Chondrocyte (in vitro differentiated cells): ENCODE measurements around the gene FAM217B. TPM values are rescaled to one million over a fixed set of nuclear protein-coding genes. Genes with fewer than 3 reads are reported as not detected.
"Not testable (repeated sequence)": the region's sequence is repeated elsewhere in the genome, so short reads cannot be mapped to it uniquely, and the experiment has no call there.

Source experiments
- DNase-seq: peaks from one replicate; pipeline ENCODE4 v3.0.0; 2021; ENCODE audit warnings: mixed read lengths, low spot score
- H3K27ac Mint-ChIP-seq: one replicate; pipeline ENCODE4 v1.8.0; 2021; ENCODE audit warnings: mild to moderate bottlenecking, moderate library complexity, mixed read lengths; ENCODE audit not compliant: unreplicated experiment
- H3K27me3 Mint-ChIP-seq: 2 replicates; pipeline ENCODE4 v1.8.0; 2021; ENCODE audit warnings: low read depth, mixed read lengths
- H3K36me3 Mint-ChIP-seq: 2 replicates; pipeline ENCODE4 v1.8.0; 2021; ENCODE audit warnings: low read depth, mixed read lengths
- H3K4me1 Mint-ChIP-seq: 2 replicates; pipeline ENCODE4 v1.8.0; 2021; ENCODE audit warnings: low read depth, mild to moderate bottlenecking, mixed read lengths
- H3K4me3 Mint-ChIP-seq: one replicate; pipeline ENCODE4 v1.8.0; 2021; ENCODE audit warnings: mild to moderate bottlenecking, moderate library complexity, mixed read lengths; ENCODE audit not compliant: unreplicated experiment
- H3K9me3 Mint-ChIP-seq: 2 replicates; pipeline ENCODE4 v1.8.0; 2021; ENCODE audit warnings: low read depth, mixed read lengths
- total RNA-seq: library from RNA; stranded (reverse); gene quantifications from 3 replicates; pipeline ENCODE4 v1.2.1, GENCODE V29; 2021
- TF ChIP-seq, protein P1 (sequence below): fragments of 200-600 bp; sonication (generic); IDR thresholded peaks from 2 replicates; pipeline ENCODE4 v1.5.0; 2021; ENCODE audit warnings: antibody characterized with exemption, mild to moderate bottlenecking, moderate library complexity

The FAM217B gene
- total RNA-seq, 1 donor from 2014 or later: 13.7 TPM

DNA sequence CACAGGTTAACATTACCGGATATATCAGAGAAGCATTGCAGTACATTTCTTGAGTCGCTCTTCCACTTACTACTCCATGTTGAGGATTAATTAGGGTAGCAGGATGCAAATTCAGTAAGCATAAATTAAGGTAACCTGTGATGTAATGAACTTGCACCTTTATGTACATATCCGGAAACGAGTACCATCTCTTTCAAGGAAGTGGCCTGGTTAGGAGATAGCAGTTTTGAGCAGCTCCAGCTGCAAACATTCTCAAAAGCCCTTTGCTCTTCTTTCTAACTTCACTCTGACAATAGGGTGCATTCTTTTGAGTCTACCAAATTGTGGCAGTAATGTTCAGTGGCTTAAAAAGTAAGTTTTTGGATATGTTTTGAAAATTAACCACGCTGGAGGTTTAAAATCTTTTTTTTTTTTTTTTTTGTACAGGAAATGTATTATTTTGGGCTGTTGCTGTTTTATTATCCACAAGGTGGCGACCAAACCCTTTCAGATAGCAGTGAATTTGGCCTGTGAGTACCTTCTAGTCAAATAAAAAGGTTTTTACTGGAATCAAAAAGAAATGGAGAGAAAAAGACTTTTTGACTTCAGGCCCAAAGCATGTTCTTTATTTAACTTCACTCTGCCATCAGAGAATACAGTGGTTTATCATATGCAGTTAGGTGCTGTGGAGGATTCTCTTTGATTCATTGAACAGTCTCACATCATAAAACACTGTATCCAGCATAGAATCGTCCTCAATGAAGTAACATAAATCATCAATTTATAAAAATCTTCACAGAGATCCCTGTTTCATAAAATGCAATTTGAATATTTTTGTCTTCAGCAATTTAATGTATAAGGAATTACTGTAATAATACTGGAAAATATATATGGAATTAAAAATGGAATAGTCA lies 8.9 kb downstream of the FAM217B start:
- Mint-ChIP-seq H3K27me3 (no peaks in the 10 kb centered on the region), H3K4me1 (peaks cover 35% of the 10 kb centered on the region), H3K9me3 (no peaks in the 10 kb centered on the region), H3K36me3 (peaks cover 6% of the 10 kb centered on the region), H3K27ac (no peak overlapping the region), H3K4me3 (no peak overlapping the region)
- TF ChIP-seq, protein P1, sequence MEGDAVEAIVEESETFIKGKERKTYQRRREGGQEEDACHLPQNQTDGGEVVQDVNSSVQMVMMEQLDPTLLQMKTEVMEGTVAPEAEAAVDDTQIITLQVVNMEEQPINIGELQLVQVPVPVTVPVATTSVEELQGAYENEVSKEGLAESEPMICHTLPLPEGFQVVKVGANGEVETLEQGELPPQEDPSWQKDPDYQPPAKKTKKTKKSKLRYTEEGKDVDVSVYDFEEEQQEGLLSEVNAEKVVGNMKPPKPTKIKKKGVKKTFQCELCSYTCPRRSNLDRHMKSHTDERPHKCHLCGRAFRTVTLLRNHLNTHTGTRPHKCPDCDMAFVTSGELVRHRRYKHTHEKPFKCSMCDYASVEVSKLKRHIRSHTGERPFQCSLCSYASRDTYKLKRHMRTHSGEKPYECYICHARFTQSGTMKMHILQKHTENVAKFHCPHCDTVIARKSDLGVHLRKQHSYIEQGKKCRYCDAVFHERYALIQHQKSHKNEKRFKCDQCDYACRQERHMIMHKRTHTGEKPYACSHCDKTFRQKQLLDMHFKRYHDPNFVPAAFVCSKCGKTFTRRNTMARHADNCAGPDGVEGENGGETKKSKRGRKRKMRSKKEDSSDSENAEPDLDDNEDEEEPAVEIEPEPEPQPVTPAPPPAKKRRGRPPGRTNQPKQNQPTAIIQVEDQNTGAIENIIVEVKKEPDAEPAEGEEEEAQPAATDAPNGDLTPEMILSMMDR: peak; percentile 90
- no peak for DNase-seq

DNA sequence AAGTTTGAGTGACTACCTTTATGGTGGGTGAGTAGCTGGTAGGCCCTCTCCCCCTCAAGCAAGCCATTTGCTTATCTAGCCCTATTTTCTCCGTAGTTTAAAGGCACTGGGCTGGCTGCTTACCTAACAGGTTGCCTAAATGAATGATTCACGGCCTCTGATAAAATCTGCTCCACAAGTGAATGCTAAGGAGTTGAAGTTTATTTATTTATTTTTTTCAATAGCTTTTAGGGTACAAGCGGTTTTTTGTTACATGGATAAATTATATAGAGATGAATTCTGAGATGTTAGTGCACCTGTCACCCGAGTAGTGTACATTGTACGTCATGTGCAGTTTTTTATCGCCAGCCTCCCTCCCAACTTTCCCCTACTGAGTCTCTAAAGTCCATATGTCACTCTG lies 9.7 kb downstream of the FAM217B start:
- Mint-ChIP-seq H3K4me3 (no peak overlapping the region), H3K4me1 (peaks cover 27% of the 10 kb centered on the region), H3K27ac (no peak overlapping the region), H3K9me3 (no peaks in the 10 kb centered on the region), H3K36me3 (no peaks in the 10 kb centered on the region), H3K27me3 (no peaks in the 10 kb centered on the region)
- no peak for DNase-seq
- TF ChIP-seq, protein P1: no peak

DNA sequence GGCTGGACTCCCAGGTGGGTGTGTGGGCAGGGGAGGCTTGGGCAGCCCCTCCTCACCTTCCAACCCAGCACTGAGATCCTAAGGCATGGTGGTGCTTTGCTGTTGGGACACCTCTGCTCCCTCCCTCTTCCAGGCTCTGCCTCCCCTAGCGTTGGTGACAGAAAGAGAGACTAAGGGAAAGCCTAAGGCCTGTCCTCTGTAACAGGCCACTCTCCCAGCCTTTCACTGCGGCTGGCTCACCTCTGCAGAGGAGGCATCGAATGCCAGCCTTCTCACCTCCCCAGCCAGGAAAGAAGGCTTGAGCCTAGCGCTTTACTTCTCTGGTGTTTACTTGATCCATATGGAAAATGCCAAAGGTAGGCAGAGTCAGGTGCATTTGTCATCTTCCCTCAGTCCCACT lies 14.5 kb downstream of the FAM217B start:
- Mint-ChIP-seq H3K27ac (no peak overlapping the region), H3K27me3 (peaks cover 2% of the 10 kb centered on the region), H3K4me3 (no peak overlapping the region), H3K4me1 (no peaks in the 10 kb centered on the region), H3K9me3 (no peaks in the 10 kb centered on the region), H3K36me3 (no peaks in the 10 kb centered on the region)
- DNase-seq: no peak
- TF ChIP-seq, protein P1: no peak

DNA sequence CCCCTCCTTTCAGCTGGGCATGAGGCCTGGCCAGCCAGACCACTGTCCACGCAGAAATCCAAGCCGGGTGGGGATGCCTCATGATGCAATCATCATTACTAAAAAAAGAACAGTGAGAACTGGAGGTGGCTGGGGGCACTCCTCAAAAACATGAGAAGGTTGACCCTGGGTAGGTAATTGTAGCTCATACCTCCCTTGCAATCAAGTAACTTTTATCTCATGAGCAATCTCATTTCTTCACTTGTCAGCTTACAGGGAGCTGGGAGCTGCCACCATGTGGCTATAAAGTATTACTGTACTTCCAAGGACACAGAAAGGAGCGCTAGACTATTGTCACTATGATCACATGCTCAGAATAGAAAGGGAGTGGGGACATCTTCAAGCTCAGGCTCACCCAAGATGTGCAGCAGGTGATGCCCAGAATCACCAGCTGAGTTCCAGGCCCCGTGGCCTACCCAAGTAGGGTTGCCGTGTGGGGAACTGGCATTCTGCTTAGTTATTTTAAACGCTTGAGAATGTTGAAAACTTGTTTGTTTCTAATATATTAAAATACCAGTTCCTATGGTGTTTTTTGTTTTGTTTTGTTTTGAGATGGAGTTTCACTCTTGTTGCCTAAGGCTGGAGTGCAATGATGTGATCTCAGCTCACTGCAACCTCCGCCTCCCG lies 15.1 kb downstream of the FAM217B start:
- TF ChIP-seq, protein P1: peak; percentile 74
- no peak overlapping the region for H3K27ac Mint-ChIP-seq
- no peak overlapping the region for H3K4me3 Mint-ChIP-seq
- no peaks in the 10 kb centered on the region for H3K9me3 Mint-ChIP-seq
- H3K4me1 Mint-ChIP-seq: no peaks in the 10 kb centered on the region
- DNase-seq: no peak
- no peaks in the 10 kb centered on the region for H3K36me3 Mint-ChIP-seq
- peaks cover 2% of the 10 kb centered on the region for H3K27me3 Mint-ChIP-seq

DNA sequence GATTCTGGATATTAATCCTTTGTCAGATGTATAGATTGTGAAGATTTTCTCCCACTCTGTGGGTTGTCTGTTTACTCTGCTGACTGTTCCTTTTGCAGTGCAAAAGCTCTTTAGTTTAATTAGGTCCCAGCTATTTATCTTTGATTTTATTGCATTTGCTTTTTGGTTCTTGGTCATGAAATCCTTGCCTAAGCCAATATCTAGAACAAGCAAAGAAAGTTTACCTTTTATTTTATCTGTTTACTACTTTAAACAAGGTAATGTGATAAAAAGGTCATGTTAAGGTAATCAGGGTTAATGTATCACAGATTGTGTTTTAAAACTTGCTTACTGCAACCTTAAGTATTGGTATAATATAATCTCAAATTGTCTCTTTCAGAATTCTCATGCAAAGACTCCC lies 17.4 kb downstream of the FAM217B start:
- not testable (repeated sequence) for DNase-seq, H3K27ac Mint-ChIP-seq, H3K4me3 Mint-ChIP-seq

More for the DNA sequence above, 17.4 kb downstream of the FAM217B start:
- H3K27me3 Mint-ChIP-seq, H3K36me3 Mint-ChIP-seq, H3K9me3 Mint-ChIP-seq, H3K4me1 Mint-ChIP-seq: not testable (repeated sequence)
